OCI-LY7 (cell line): ENCODE results near the gene DSTYK. TPM values are rescaled to one million over a fixed set of nuclear protein-coding genes. Genes with fewer than 3 reads are reported as not detected.

Experiments used
- BruUV-seq: library from RNA; stranded (reverse); fragments of 400-500 nt; replicated peaks from 2 replicates; lab custom pipeline; 2021; lab: Mats Ljungman, UMichigan
- CTCF ChIA-PET: fragments of 300-600 bp; sonication (Branson Sonifier 250); formaldehyde crosslinking; loops from one replicate; lab custom pipeline; 2022; ENCODE audit warnings: antibody characterized with exemption; ENCODE audit not compliant: unreplicated experiment; lab: Charles Lee
- POLR2A ChIA-PET: fragments of 300-600 bp; sonication (Branson Sonifier 250); formaldehyde crosslinking; loops from one replicate; lab custom pipeline; 2022; ENCODE audit warnings: antibody characterized with exemption; lab: Charles Lee
- DNase-seq: peaks from one replicate; pipeline ENCODE4 v3.0.0-alpha.2; 2015; ENCODE audit warnings: low spot score
- H2AFZ ChIP-seq: fragments of 200-600 bp; sonication (generic), shearing (Covaris generic); 2 replicates; pipeline ENCODE4 v1.6.1; 2014; ENCODE audit warnings: mild to moderate bottlenecking, antibody characterized with exemption, low read length, moderate library complexity
- H3K27ac ChIP-seq: fragments of 200-600 bp; sonication (generic); 2 replicates; pipeline ENCODE4 v1.5.1; 2014; ENCODE audit warnings: mixed run types, low read depth, mild to moderate bottlenecking, moderate library complexity, low read length, inconsistent platforms; ENCODE audit not compliant: poor library complexity, severe bottlenecking
- H3K36me3 ChIP-seq: fragments of 200-600 bp; sonication (generic); 2 replicates; pipeline ENCODE4 v1.6.1; 2014; ENCODE audit warnings: mild to moderate bottlenecking, antibody characterized with exemption, low read length, moderate library complexity, mixed read lengths; ENCODE audit not compliant: insufficient read depth
- H3K4me1 ChIP-seq: fragments of 200-600 bp; sonication (generic); 2 replicates; pipeline ENCODE4 v1.5.1; 2014; ENCODE audit warnings: mild to moderate bottlenecking, low read length; ENCODE audit not compliant: insufficient read depth, poor library complexity, severe bottlenecking
- H3K4me2 ChIP-seq: fragments of 200-600 bp; sonication (generic); 2 replicates; pipeline ENCODE4 v1.6.1; 2014; ENCODE audit warnings: mild to moderate bottlenecking, low read length
- H3K4me3 ChIP-seq: fragments of 200-600 bp; sonication (generic); 2 replicates; pipeline ENCODE4 v1.5.1; 2014; ENCODE audit warnings: mild to moderate bottlenecking, low read depth, low read length; ENCODE audit not compliant: poor library complexity, severe bottlenecking
- H3K79me2 ChIP-seq: fragments of 200-600 bp; sonication (generic); 2 replicates; pipeline ENCODE4 v1.6.1; 2016; ENCODE audit warnings: low read depth, mild to moderate bottlenecking, low read length, moderate library complexity, mixed read lengths; ENCODE audit not compliant: insufficient read depth
- H3K9me2 ChIP-seq: fragments of 200-600 bp; sonication (generic); 2 replicates; pipeline ENCODE4 v1.6.1; 2016; ENCODE audit warnings: mild to moderate bottlenecking, low read length, mixed read lengths; ENCODE audit not compliant: insufficient read depth
- H3K9me3 ChIP-seq: fragments of 200-600 bp; sonication (generic); 2 replicates; pipeline ENCODE4 v1.6.1; 2014; ENCODE audit warnings: mild to moderate bottlenecking, mixed run types, low read length, mixed read lengths
- H4K20me1 ChIP-seq: fragments of 200-600 bp; sonication (generic); 2 replicates; pipeline ENCODE4 v1.6.1; 2014; ENCODE audit warnings: mild to moderate bottlenecking, antibody characterized with exemption, low read length, moderate library complexity, mixed read lengths; ENCODE audit not compliant: insufficient read depth
- EZH2phosphoT487 ChIP-seq: fragments of 200-600 bp; sonication (generic); IDR thresholded peaks from 2 replicates; pipeline ENCODE4 v1.6.1; 2018; ENCODE audit warnings: low read depth, borderline replicate concordance, mild to moderate bottlenecking, mixed run types, antibody characterized with exemption, low read length, moderate library complexity, mixed read lengths
- intact Hi-C: fragments of 100-400 bp; cut with micrococcal nuclease; formaldehyde crosslinking; loops from one replicate; pipeline ENCODE4 v1.10.0; 2022; ENCODE audit not compliant: unreplicated experiment
- total RNA-seq, 2 experiments: library from RNA; depleted of rRNA in 1 of 2; stranded (reverse); fragments of >200 nt in 1 of 2; shearing (Covaris generic) in 1 of 2; gene quantifications; 2 replicates each; pipeline ENCODE4 v1.2.3, GENCODE V29; 2014 to 2022
- TF ChIP-seq, protein P1 (sequence below): fragments of 200-600 bp; sonication (generic); conservative IDR thresholded peaks from 2 replicates; pipeline ENCODE4 v1.5.1; 2014; ENCODE audit warnings: mild to moderate bottlenecking, antibody characterized with exemption, low read length, moderate library complexity, mixed read lengths

The DSTYK gene
- total RNA-seq, 2 experiments from 2014 or later = 4.7 to 6.6 TPM

GRCh38 chr1:205229916-205230700, 18.6 kb upstream of the DSTYK start:
- Histone ChIP-seq H3K4me2 (peak overlapping the region; percentile 60), H3K4me1 (peaks cover 28% of the 10 kb centered on the region), H3K4me3 (peak overlapping the region; percentile 44), H3K36me3 (no peaks in the 10 kb centered on the region), H3K27ac (peak overlapping the region; percentile 2), H4K20me1 (no peaks in the 10 kb centered on the region), H3K9me3 (no peaks in the 10 kb centered on the region), H3K9me2 (no peaks in the 10 kb centered on the region), H2AFZ (peak overlapping the region; percentile 20; the same call in 1 of the 2 replicates), H3K79me2 (no peaks in the 10 kb centered on the region)
- intact Hi-C loops = loop anchor here (1.0 to 5.0 kb wide), 4 partner anchors 26 to 108 kb away; partner anchors contain the start of gene RBBP5
- TF ChIP-seq, protein P1, sequence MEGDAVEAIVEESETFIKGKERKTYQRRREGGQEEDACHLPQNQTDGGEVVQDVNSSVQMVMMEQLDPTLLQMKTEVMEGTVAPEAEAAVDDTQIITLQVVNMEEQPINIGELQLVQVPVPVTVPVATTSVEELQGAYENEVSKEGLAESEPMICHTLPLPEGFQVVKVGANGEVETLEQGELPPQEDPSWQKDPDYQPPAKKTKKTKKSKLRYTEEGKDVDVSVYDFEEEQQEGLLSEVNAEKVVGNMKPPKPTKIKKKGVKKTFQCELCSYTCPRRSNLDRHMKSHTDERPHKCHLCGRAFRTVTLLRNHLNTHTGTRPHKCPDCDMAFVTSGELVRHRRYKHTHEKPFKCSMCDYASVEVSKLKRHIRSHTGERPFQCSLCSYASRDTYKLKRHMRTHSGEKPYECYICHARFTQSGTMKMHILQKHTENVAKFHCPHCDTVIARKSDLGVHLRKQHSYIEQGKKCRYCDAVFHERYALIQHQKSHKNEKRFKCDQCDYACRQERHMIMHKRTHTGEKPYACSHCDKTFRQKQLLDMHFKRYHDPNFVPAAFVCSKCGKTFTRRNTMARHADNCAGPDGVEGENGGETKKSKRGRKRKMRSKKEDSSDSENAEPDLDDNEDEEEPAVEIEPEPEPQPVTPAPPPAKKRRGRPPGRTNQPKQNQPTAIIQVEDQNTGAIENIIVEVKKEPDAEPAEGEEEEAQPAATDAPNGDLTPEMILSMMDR = 0 out of 2 replicates have a peak, but pooled peaks have one; percentile 13
- TF ChIP-seq EZH2phosphoT487 = no peak
- ChIA-PET POLR2A (interaction anchor here (0.8 to 2.1 kb wide), 12 partner anchors 8 to 105 kb away, joined by 3 to 9 read pairs (median 4); no protein-coding TSS in a partner anchor), CTCF (interaction anchor here (0.8 to 5.1 kb wide), 6 partner anchors 10 to 95 kb away, joined by 3 to 48 read pairs (median 4); no protein-coding TSS in a partner anchor)
- DNase-seq = peak; percentile 34
- no TSS peak for BruUV-seq

- H3K9me2 ChIP-seq = no peaks in the 10 kb centered on the region
- CTCF ChIA-PET = interaction anchor here (0.8 to 5.1 kb wide), 6 partner anchors 9 to 96 kb away, joined by 3 to 48 read pairs (median 4); no protein-coding TSS in a partner anchor
- intact Hi-C loops = loop anchor here (1.0 to 5.0 kb wide), 4 partner anchors 27 to 107 kb away; partner anchors contain the start of gene RBBP5
- no peaks in the 10 kb centered on the region for H3K79me2 ChIP-seq
- no peak for TF ChIP-seq EZH2phosphoT487
- TF ChIP-seq, protein P1 = 0 out of 2 replicates have a peak, but pooled peaks have one; percentile 33
- POLR2A ChIA-PET = interaction anchor here (0.8 to 2.1 kb wide), 9 partner anchors 8 to 106 kb away, joined by 3 to 9 read pairs (median 4); no protein-coding TSS in a partner anchor
- H3K4me2 ChIP-seq = peak overlapping the region; percentile 97
- H3K4me1 ChIP-seq = peaks cover 28% of the 10 kb centered on the region
- H3K4me3 ChIP-seq = peak overlapping the region; percentile 77
- DNase-seq = peak; percentile 89
- no peaks in the 10 kb centered on the region for H3K9me3 ChIP-seq
- no TSS peak for BruUV-seq
- no peaks in the 10 kb centered on the region for H4K20me1 ChIP-seq
- H3K27ac ChIP-seq = peak overlapping the region; percentile 2
- H2AFZ ChIP-seq = no peak overlapping the region; the same call in 1 of the 2 replicates
- H3K36me3 ChIP-seq = no peaks in the 10 kb centered on the region
These were observed 17.9 kb upstream of the DSTYK start for GRCh38 chr1:205229399-205229871.
